Adipose tissue (tissue), 3 donors: ENCODE data around the gene TMEM219. TPM values are rescaled to one million over a fixed set of nuclear protein-coding genes. Genes with fewer than 3 reads are reported as not detected.

Source experiments
- H3K27ac ChIP-seq: one replicate; pipeline ENCODE4 v1.5.1; 2013; ENCODE audit warnings: low read depth, low read length
- WGBS, 3 donors: extraction: QIAGEN DNeasy Blood & Tissue Kit; methylation state at CpG; one replicate each; pipeline ENCODE4 v1.1.7; 2013; 5-methylcytosine and 5-hydroxymethylcytosine counted together
- polyA plus RNA-seq, 3 donors: library from polyadenylated mRNA; stranded (reverse); fragments of 200-250 nt; gene quantifications; one replicate each; pipeline ENCODE4 v1.2.3, GENCODE V29; 2013
- donor health status: healthy with polysubstance abuse.
- donor health status: Bipolar disorder and iron deficiency.
- donor health status: healthy.

Gene TMEM219
- polyA plus RNA-seq, 3 donors, result 91.4 to 182 (median 115) TPM

- 59 to 95% (median 89%) methylated on average over 2 of the region's 2 CpGs for WGBS, 3 donors
- no peak overlapping the region for H3K27ac ChIP-seq
These were observed 28.2 kb downstream of the TMEM219 start for GRCh38 chr16:29990034-29990433.

- no peak overlapping the region for H3K27ac ChIP-seq
These were observed 29.1 kb downstream of the TMEM219 start for GRCh38 chr16:29990883-29991570.

GRCh38 chr16:29991571-29991904, 29.7 kb downstream of the TMEM219 start:
- 74 to 88% (median 81%) methylated on average over 5 of the region's 5 CpGs for WGBS, 3 donors
- H3K27ac ChIP-seq, result no peak overlapping the region

More at GRCh38 chr16:29990883-29991570, 29.1 kb downstream of the TMEM219 start:
- WGBS, 3 donors, result 90 to 94% (median 94%) methylated on average over 30 to 35 of the region's 35 CpGs

- 43 to 67% (median 59%) methylated on average over 7 of the region's 7 CpGs for WGBS, 3 donors
- no peak overlapping the region for H3K27ac ChIP-seq
These were observed 30.6 kb downstream of the TMEM219 start for GRCh38 chr16:29992344-29992967.

- 87 to 92% (median 88%) methylated on average over 23 to 25 of the region's 25 CpGs for WGBS, 3 donors
- no peak overlapping the region for H3K27ac ChIP-seq
These were observed 31.5 kb downstream of the TMEM219 start for GRCh38 chr16:29993191-29993902.

- H3K27ac ChIP-seq, result no peak overlapping the region
- WGBS, 3 donors, result 74 to 93% (median 84%) methylated on average over 9 of the region's 9 CpGs
These were observed 32.2 kb downstream of the TMEM219 start for GRCh38 chr16:29993903-29994599.

- no peak overlapping the region for H3K27ac ChIP-seq
- 9 to 16% (median 10%) methylated on average over 23 to 24 of the region's 24 CpGs for WGBS, 3 donors
These were observed 32.9 kb downstream of the TMEM219 start for GRCh38 chr16:29994600-29995323.

GRCh38 chr16:29995324-29995910, 33.5 kb downstream of the TMEM219 start, which contains the start of gene HIRIP3:
HIRIP3 (minus strand) TSS chr16:29995617; CDS start chr16:29995605, 12 bp downstream.
- H3K27ac ChIP-seq, result peak within 1 kb of the TSS; percentile 70
- 0 to 1% (median 0%) methylated on average over 53 of the region's 53 CpGs for WGBS, 3 donors

GRCh38 chr16:29995911-29996765, 34.3 kb downstream of the TMEM219 start, which contains the start of gene INO80E:
INO80E (plus strand) TSS chr16:29996241; CDS start chr16:29996311, 70 bp downstream.
- WGBS, 3 donors, result 0 to 1% (median 0%) methylated on average over 63 to 65 of the region's 65 CpGs
- H3K27ac ChIP-seq, result peak within 1 kb of the TSS; percentile 70

GRCh38 chr16:29996766-29997250, 34.9 kb downstream of the TMEM219 start:
- H3K27ac ChIP-seq, result no peak overlapping the region
- WGBS, 3 donors, result 18 to 23% (median 21%) methylated on average over 9 of the region's 9 CpGs

- H3K27ac ChIP-seq, result no peak overlapping the region
- 86 to 89% (median 89%) methylated on average over 6 of the region's 6 CpGs for WGBS, 3 donors
These were observed 37.7 kb downstream of the TMEM219 start for GRCh38 chr16:29999605-30000004.

- H3K27ac ChIP-seq, result no peak overlapping the region
- 83 to 86% (median 85%) methylated on average over 31 to 33 of the region's 33 CpGs for WGBS, 3 donors
These were observed 39.1 kb downstream of the TMEM219 start for GRCh38 chr16:30000735-30001631.

GRCh38 chr16:30002614-30003346, 40.9 kb downstream of the TMEM219 start:
- 84 to 86% (median 85%) methylated on average over 19 of the region's 19 CpGs for WGBS, 3 donors

GRCh38 chr16:30003670-30004423, 42.0 kb downstream of the TMEM219 start:
- 83 to 88% (median 84%) methylated on average over 16 to 17 of the region's 17 CpGs for WGBS, 3 donors
- H3K27ac ChIP-seq, result no peak overlapping the region

More at GRCh38 chr16:30002614-30003346, 40.9 kb downstream of the TMEM219 start:
- no peak overlapping the region for H3K27ac ChIP-seq
